RKO (cell line): ENCODE measurements around the gene SLC22A2.

ENCODE experiments used
- DNase-seq: peaks from one replicate; pipeline ENCODE4 v3.0.0-alpha.2; 2016; ENCODE audit warnings: low spot score

Gene SLC22A2

DNA sequence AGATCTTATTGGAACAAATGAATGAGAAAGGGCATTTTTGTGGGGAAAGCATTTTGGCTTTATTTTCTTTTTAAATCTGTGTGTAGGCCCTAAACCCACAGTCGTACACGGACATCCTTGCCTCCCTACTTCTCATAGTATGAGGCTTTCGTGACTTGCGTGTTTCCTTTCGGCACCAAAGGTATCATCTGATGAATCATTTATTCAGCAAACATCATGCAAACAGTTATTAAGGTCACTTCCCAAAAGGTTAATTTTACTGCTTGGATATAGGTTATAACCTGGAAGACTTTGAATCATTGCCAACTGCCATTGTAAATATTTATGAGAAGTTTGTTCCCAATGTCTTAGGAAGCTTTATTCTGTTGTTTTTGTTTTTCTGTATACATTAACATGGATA is 15.1 kb upstream of the SLC22A2 start:
- DNase-seq = no peak

GRCh38 chr6:160273196-160273595 is 14.6 kb upstream of the SLC22A2 start:
- no peak for DNase-seq

GRCh38 chr6:160272707-160273106 is 14.1 kb upstream of the SLC22A2 start:
- no peak for DNase-seq

- DNase-seq = no peak
Observed at GRCh38 chr6:160270347-160270746, 11.7 kb upstream of the SLC22A2 start.

GRCh38 chr6:160269771-160270170 is 11.2 kb upstream of the SLC22A2 start:
- no peak for DNase-seq

DNA sequence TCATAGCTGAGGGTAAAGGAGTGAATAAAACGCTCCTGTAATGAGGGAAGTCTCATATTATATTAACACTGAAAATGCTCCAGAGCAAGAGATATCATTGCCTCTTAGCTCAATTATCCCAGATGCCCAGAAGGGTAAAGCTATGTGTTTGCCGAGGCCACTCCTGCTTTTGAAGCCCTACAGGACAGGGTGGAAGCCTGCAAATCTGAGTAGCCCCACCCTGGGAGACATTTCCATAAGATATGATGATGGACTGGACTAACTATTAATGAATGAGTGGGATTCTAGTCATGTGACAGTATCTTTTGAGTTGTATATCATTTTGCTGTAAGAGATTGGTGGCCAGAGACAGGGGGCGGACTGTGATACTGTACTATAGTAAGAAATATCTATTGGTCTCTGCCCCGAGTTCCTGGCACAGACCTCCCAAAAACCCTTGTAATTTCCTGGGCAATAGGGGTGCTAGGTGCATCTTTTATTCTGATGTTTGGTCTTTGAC is 10.5 kb upstream of the SLC22A2 start:
- no peak for DNase-seq

GRCh38 chr6:160267102-160267501 is 8.5 kb upstream of the SLC22A2 start:
- no peak for DNase-seq

- no peak for DNase-seq
Observed at GRCh38 chr6:160265869-160266476, 7.4 kb upstream of the SLC22A2 start.

DNA sequence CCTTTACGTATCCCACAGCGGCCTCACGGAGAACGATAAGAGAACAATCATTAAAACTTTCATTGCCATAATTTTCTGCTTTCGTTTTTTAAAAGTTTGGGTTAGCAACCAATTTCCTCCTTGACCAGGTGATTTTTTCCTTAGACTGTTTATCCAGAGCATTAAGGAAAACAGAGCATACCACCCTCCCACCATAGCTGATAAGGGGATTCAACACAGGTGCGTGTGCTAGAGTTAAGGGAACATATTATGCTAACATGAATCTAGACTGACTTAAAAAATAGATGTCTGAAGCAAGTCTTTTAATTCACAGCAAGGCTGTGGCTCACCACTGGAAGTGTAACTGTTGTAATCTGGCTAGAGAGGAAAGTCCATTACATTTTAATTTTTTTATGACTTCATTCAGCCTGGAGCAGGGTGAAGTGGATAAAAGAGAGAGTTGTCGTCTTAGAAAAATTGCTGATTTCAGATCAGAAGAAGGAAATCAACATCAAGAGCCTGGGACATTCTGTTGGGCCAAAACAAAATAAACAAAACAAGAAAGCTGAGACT is 5.5 kb upstream of the SLC22A2 start:
- DNase-seq = no peak

DNA sequence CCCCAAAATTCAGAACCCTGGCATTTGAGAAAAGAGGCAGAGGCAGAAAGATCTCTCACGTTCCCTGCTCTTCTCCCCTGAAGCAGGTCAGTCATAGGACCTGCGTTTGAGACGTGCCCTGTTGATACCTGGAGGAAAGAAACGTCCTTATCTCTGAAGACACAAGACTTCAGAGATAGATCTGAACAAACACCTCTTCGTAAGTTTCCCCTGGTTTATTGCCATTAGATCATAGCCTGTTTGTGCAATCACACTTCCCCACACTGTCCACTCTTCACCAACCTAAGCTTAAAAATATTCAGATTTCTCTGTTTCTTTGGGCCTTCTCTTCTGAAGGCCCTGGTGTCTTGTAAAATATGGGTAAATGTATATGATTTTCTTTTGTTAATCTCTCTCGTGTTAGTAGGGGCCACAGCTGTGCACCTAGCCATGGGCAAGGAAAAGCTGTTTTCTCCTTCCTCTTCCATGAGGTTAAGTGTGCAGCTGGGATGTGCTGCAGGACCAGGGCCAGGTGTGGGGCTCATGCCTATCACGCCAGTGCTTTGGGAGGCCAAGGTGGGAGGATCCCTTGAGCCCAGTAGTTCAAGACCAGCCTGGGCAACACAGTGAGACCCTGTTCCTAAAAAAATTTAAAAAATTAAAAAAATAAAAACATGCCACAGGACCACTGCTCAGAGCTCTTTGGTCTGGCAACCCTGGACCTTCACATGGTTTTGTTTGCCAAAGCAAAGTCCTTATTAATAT is 4.7 kb upstream of the SLC22A2 start:
- no peak for DNase-seq

DNA sequence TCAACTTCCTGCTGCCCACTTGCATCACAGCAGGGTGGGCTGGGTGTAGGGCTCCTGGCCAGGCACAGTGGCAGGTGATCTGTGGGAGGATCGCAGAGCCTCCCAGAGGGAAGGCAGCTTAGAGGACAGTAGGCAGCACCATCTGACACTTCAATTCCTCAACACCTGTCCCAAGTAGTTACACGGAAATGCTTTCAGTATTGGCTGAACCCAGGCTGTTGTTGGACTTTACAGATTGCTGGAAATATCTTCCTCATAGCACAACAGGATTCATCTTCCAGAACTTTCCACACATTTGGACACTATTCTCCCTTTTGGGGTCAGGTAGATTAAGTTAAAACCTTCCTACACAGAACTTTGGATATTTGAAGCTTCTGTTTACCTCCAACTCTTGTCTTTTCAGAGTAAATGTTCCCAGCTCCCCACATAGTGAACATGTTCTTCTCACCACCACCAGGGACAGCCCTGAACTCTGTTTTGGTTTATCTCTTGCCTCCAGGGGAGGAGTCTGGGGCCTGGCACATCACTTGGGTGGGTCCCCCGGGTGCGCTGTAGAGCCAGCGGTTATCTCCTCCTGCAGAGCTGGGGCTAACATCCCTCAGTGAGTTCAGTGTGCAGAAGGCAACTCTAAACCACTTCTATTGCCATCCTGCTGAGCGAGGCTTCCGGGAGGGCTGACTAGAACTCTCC is 3.5 kb upstream of the SLC22A2 start:
- DNase-seq = no peak

GRCh38 chr6:160260803-160261450 is 2.3 kb upstream of the SLC22A2 start:
- DNase-seq = no peak

GRCh38 chr6:160260367-160260766 is 1.7 kb upstream of the SLC22A2 start:
- DNase-seq = no peak

- DNase-seq = no peak
Observed at GRCh38 chr6:160259598-160259997, 977 bp upstream of the SLC22A2 start.

DNA sequence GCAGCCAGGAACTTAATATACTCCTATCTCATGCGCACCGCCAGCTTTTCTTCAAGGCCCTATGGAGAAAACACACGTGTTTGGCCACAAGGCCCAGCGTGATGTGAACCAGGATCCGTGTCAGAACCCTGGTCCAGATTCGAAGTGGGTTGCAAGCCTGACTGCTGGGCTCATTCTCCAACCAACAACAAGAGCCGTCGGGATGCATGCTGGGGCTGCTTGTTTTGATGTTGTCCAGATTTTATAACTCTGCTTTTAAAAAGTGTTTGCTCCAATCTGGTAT is 463 bp upstream of the SLC22A2 start:
- no peak for DNase-seq

DNA sequence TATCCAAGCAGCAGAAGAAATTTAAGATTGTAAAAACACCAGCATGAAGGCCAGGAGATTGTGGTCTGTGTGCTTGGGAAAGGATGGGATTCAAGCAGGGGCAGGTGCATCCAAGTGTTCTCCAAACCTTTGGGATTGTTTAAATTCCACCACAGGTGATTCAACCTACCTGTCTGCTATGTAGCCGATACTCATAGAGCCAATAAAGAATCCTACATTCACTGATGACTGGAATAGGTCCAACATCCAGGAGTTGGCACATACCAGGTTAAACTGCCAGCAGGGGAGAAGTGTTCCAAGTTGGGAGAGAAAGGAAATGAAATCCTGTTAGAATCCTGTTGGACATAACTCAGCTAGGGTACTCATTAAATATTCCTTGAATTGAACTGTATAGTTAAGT is 2.2 kb downstream of the SLC22A2 start:
- no peak for DNase-seq

DNA sequence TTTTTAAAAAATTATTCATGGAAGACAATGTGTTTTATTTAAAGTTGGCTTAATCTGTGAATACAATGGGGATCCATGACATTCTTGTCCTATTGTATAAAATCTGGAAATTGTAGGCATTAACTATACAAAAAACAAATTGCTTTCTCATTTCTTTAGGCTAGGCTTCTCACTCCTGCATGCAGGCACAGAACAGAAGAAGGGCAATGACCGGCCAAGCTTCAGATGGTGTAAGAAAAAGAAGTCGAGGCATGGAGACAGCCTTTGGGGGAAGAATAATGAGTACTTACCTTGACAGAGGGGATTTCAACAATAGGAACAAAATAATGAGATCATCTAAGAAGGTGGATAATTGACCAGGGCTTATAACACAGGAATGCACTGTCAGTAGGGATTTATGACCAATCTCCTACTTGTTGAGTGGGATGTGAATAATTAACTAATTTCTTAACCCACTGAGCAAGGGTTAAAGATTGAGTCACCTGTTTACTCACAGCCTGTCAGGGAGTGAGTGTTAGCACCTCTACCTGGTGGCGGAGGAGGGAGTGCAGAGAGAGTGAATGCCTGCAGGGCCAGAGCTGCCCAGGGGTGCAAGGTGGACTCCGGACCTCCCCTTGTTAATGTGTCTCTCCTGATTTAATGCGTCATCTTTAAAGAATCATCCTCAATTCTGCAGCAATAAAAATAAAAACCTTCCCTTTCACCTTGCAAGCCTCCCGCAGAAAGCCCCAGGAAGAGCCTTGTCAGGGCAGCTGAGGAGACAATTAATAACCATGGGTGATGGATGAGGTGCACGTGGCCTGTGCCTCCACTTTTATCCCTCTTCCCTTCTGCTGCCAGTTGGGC is 3.9 kb downstream of the SLC22A2 start:
- no peak for DNase-seq

- DNase-seq = no peak
Observed at GRCh38 chr6:160253714-160254113, 4.9 kb downstream of the SLC22A2 start.

DNA sequence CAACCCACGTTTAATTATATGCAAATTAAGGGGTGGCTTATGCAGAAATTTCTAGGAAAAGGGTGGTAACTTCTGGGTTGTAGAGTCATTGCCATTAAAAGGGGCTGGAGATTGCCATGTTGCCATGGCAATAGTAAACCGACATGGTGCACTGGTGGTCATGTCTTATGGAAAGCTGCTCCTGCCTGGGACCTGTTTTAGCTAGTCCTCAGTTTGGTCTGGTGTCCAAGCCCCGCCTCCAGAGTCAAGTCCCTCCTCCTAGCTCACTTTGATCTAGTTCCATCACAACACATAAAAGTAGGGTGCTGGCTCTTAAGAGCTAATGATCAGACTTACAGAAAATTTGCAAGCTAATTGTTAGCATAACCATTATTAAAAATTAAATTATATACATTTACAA is 5.3 kb downstream of the SLC22A2 start:
- no peak for DNase-seq

DNA sequence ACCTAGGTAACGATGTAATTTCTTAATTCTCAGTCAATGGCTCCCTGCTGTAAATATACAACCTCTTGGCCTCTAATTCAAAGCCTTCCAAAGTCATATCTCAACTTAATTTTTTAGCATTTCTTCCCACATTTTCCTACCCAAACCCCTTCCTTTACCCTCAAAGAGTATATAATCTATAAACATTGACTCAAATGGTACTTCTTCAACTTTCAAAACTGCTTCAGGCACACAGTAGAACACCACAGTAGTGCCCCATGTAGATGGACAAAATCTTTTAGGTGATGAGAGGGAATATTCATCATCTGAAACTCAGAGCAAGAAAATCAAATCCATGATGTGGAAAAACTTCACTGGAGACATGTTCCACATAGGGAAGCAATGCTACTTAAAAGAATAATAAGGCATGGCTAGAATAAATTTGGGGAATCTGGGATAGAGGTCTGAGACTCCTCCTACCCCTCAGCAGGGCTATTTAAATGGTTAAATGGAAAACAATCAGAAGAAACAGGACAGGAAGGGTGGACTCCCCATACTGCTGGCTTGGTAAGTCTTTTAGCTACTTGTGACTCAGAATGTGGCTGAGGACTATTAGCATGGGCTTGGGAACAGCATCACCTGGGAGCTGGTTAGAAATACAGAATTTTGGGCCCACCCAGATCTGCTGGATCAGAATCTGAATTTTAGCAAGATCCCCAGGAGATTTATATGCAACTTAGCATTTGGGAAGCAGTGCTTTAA is 6.4 kb downstream of the SLC22A2 start:
- DNase-seq = no peak

- no peak for DNase-seq
Observed at GRCh38 chr6:160249671-160250070, 8.9 kb downstream of the SLC22A2 start.
